ENCODE measurements around the gene ZNF470. TPM values are rescaled to one million over a fixed set of nuclear protein-coding genes. Genes with fewer than 3 reads are reported as not detected.

ZNF470 gene
- polyA plus RNA-seq, 1 donor from 2014 or later = 9.6 TPM

GRCh38 chr19:56633021-56633420 lies 65.8 kb downstream of the ZNF470 start:
- H3K4me2 ChIP-seq (ENCODE audit: low read length) = no peak overlapping the region
- H3K9me3 ChIP-seq (ENCODE audit: low read length) = peaks cover 25% of the 10 kb centered on the region
- H3K9me2 ChIP-seq (ENCODE audit: insufficient read depth, low read length) = no peaks in the 10 kb centered on the region
- peaks cover 3% of the 10 kb centered on the region for H3K36me3 ChIP-seq (ENCODE audit: insufficient read depth, low read length)
- no peak overlapping the region for H2AFZ ChIP-seq (ENCODE audit: low read depth, low read length)
- H4K20me1 ChIP-seq (ENCODE audit: insufficient read depth) = no peaks in the 10 kb centered on the region
- no peaks in the 10 kb centered on the region for H3F3A ChIP-seq (ENCODE audit: insufficient read depth, low read length, poor library complexity, severe bottlenecking)
- H3K4me3 ChIP-seq (ENCODE audit: low read length) = no peak overlapping the region
- H3K79me2 ChIP-seq (replicated peaks; ENCODE audit: insufficient read depth, low read length) = no peaks in the 10 kb centered on the region
- TF ChIP-seq EZH2 (IDR thresholded peaks at IDR 0.05; ENCODE audit: borderline replicate concordance, insufficient read depth, low read length, poor library complexity, severe bottlenecking) = no peak
- TF ChIP-seq SMC3 (conservative IDR thresholded peaks at IDR 0.05; ENCODE audit: poor library complexity) = no peak
- no peak for TF ChIP-seq POLR2AphosphoS5 (IDR thresholded peaks at IDR 0.05)
- no peak for TF ChIP-seq CTCF (IDR thresholded peaks at IDR 0.05; ENCODE audit: poor library complexity, severe bottlenecking)
- TF ChIP-seq RAD21 (conservative IDR thresholded peaks at IDR 0.05) = no peak
- no peak for TF ChIP-seq MXI1 (conservative IDR thresholded peaks at IDR 0.05; ENCODE audit: poor library complexity, severe bottlenecking)
- no peak for TF ChIP-seq EP300 (conservative IDR thresholded peaks at IDR 0.05; ENCODE audit: poor library complexity, severe bottlenecking)
- no peak for TF ChIP-seq TAF1 (IDR thresholded peaks at IDR 0.05; ENCODE audit: low read depth)
- TF ChIP-seq REST (IDR thresholded peaks at IDR 0.05; ENCODE audit: borderline replicate concordance) = no peak
- no peaks in the 10 kb centered on the region for H3K27me3 ChIP-seq (ENCODE audit: insufficient read depth, low read depth, low read length)
- H3K9ac ChIP-seq (ENCODE audit: low read length) = no peak overlapping the region
- no peak overlapping the region for H3K27ac ChIP-seq (ENCODE audit: low read length)

- Histone ChIP-seq H3K9me3 (ENCODE audit: low read length) (peaks cover 20% of the 10 kb centered on the region), H2AFZ (ENCODE audit: low read depth, low read length) (no peak overlapping the region), H3K9me2 (ENCODE audit: insufficient read depth, low read length) (no peaks in the 10 kb centered on the region), H3K9ac (ENCODE audit: low read length) (no peak overlapping the region), H3F3A (ENCODE audit: insufficient read depth, low read length, poor library complexity, severe bottlenecking) (no peaks in the 10 kb centered on the region), H3K4me2 (ENCODE audit: low read length) (no peak overlapping the region), H3K36me3 (ENCODE audit: insufficient read depth, low read length) (peaks cover under 1% of the 10 kb centered on the region), H3K27me3 (ENCODE audit: insufficient read depth, low read depth, low read length) (no peaks in the 10 kb centered on the region), H3K4me3 (ENCODE audit: low read length) (no peak overlapping the region), H3K27ac (ENCODE audit: low read length) (no peak overlapping the region), H3K79me2 (replicated peaks; ENCODE audit: insufficient read depth, low read length) (no peaks in the 10 kb centered on the region), H4K20me1 (ENCODE audit: insufficient read depth) (no peaks in the 10 kb centered on the region)
- TF ChIP-seq REST (IDR thresholded peaks at IDR 0.05; ENCODE audit: borderline replicate concordance) (peak; percentile 97), CTCF (IDR thresholded peaks at IDR 0.05; ENCODE audit: poor library complexity, severe bottlenecking) (no peak)
These were observed 70.8 kb downstream of the ZNF470 start for GRCh38 chr19:56637976-56638555.
